Measurements from ENCODE around the gene BHLHE40.

The BHLHE40 gene

DNA sequence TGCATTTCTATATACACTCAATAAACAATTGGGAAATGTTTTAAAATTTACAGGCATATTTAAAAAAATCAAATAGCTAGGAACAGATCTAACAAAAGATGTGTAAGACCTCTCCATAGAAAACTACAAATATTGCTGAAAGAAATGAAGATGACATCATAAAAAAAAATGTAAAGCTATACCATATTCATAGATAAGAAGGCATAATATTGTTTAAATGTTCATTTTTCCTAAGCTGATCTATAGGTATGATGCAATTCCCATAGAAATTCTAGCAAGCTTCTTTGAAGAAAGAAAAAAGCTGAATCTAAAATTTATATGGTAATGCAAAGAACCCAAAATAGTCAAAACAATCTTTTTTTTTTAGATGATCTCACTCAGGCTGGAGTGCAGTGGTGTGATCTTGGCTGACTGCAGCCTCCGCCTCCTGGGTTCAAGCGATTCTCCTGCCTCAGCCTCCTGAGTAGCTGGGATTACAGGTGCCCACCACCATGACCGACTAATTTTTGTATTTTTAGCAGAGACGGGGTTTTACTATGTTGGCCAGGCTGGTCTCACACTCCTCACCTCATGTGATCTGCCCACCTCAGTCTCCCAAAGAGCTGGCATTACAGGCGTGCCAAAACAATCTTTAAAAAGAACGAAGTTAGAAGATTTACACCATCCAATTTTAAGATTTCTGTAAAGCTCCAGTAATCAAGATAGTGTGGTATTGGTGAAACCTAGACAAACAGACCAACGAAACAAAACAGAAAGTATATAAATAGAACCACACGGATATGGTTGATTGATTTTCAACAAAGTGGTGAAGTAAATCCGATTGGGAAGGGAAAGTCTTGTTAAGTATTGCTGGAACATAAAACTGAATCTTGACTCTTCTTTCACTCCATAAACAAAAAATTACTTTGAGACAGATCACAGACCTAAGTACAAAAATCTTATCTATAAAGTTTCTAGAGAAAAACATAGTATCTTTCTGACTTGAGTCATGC is 6.3 kb upstream of the BHLHE40 start:
- H3K4me3 Mint-ChIP-seq: no peak overlapping the region
- peaks cover 47% of the 10 kb centered on the region for H3K36me3 Mint-ChIP-seq (ENCODE audit: low read depth)
- H3K27ac Mint-ChIP-seq: no peak overlapping the region
- peaks cover 41% of the 10 kb centered on the region for H3K4me1 Mint-ChIP-seq (ENCODE audit: low read depth)
- peaks cover 46% of the 10 kb centered on the region for H3K9me3 Mint-ChIP-seq
- H3K27me3 Mint-ChIP-seq (ENCODE audit: low read depth): no peaks in the 10 kb centered on the region
- no peak for DNase-seq (ENCODE audit: low spot score)

DNA sequence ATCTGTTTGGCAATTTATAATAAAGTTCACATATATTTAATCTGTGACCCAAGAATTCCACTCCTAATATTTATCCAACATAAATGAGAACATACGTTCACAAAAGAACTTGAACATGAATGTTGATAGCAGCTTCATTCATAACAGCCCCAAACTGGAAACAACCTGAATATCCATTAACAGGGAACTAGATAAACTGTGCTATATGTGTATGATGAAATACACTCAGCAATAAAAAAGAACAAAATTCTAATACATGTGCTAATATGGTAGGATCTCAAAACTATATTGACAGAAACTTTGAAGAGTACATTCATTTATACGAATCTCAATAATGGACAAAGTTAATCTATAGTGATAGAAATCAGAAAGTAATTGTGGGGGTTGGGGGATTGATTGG is 5.1 kb upstream of the BHLHE40 start:
- DNase-seq (ENCODE audit: low spot score): no peak
- Mint-ChIP-seq H3K36me3 (ENCODE audit: low read depth) (peaks cover 36% of the 10 kb centered on the region), H3K9me3 (peaks cover 34% of the 10 kb centered on the region), H3K4me1 (ENCODE audit: low read depth) (peaks cover 37% of the 10 kb centered on the region), H3K27ac (no peak overlapping the region), H3K4me3 (no peak overlapping the region), H3K27me3 (ENCODE audit: low read depth) (no peaks in the 10 kb centered on the region)

DNA sequence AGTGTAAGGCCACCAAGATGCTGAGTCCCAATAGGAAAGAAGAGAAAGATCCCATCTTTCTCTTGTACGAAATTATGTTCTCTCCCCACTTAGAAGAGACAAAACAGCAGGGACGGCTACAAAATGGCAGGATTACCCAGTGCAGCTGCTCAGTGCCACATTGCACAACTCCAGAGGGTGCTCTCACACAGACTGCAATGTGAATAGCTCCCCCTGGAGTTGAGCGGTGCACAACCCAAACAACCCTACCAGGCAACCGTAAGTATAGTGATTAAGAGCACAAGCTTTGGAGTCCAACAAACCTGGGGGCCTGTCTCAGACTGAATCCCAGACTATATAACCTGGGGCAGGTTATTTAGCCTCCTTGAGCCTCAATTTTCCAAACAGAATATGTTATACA is 3.1 kb upstream of the BHLHE40 start:
- Mint-ChIP-seq H3K4me3 (peak overlapping the region; percentile 97), H3K27me3 (ENCODE audit: low read depth) (no peaks in the 10 kb centered on the region), H3K9me3 (peaks cover 17% of the 10 kb centered on the region), H3K36me3 (ENCODE audit: low read depth) (peaks cover 32% of the 10 kb centered on the region), H3K4me1 (ENCODE audit: low read depth) (peaks cover 37% of the 10 kb centered on the region), H3K27ac (peak overlapping the region; percentile 96)
- peak; percentile 54 for DNase-seq (ENCODE audit: low spot score)

DNA sequence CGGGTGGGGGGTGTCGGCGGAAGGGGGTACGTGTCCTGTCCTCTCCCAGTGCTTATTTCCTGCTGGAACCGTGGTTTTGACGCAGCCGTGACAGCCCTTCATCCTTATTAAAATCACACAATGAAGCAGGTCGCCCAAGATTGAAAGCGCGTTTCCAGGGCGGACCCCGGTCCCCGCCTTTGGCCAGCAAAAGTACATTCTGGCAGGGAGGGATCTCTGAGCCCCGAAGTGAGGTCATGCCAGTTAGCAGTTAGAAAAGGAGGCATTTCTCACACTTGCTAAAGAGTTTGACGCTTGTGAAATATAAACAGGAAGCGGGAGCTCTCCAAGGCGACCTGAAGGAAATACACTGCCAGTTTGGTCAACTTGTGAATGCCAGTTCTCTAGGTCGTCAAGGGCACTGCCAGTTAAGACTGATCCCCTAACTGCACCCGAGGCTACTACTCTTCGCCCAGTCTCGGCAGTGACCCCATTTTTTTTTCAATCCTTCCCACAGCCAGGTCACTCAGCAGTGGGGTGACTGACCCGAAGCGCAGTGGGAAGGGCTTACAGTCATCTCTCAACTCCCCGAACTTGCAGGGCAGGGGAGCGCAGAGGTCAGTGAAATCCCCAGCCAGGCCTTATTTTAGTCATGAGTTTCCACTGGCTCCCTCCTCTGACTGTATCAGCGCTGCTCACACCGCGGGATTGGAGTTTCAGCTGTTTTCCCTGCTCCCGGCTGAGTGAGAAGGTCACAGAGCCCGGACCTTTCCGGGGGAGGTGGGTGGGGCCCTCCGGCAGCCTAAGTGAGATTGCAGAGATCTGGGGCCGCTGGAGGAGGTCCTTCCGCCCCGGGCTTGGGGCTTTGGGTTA is 2.0 kb upstream of the BHLHE40 start:
- DNase-seq (ENCODE audit: low spot score): peak; percentile 92
- Mint-ChIP-seq H3K9me3 (peaks cover 13% of the 10 kb centered on the region), H3K36me3 (ENCODE audit: low read depth) (peaks cover 37% of the 10 kb centered on the region), H3K4me3 (peak overlapping the region; percentile 97), H3K27ac (peak overlapping the region; percentile 96), H3K27me3 (ENCODE audit: low read depth) (no peaks in the 10 kb centered on the region), H3K4me1 (ENCODE audit: low read depth) (peaks cover 41% of the 10 kb centered on the region)

DNA sequence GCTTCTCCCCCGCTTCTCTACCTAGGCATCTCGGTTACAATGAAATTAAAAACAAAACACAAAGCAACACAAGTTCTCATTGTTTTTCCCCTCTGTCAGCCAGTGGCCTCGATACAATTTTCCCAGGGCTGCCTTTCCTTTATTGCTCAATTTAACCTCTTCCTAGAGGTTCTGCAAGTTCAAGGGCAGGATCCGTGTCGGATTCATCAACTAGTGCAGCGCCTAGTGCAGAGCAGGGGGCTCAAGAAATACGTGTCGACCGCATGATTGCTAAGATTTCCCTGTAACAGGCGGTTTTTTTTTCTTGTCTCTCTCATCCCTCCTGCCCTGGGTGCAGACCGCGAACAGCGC is 1.4 kb upstream of the BHLHE40 start:
- Mint-ChIP-seq H3K9me3 (peaks cover 8% of the 10 kb centered on the region), H3K27ac (peak overlapping the region; percentile 96), H3K4me1 (ENCODE audit: low read depth) (peaks cover 43% of the 10 kb centered on the region), H3K27me3 (ENCODE audit: low read depth) (no peaks in the 10 kb centered on the region), H3K36me3 (ENCODE audit: low read depth) (peaks cover 39% of the 10 kb centered on the region), H3K4me3 (peak overlapping the region; percentile 97)
- no peak for DNase-seq (ENCODE audit: low spot score)

DNA sequence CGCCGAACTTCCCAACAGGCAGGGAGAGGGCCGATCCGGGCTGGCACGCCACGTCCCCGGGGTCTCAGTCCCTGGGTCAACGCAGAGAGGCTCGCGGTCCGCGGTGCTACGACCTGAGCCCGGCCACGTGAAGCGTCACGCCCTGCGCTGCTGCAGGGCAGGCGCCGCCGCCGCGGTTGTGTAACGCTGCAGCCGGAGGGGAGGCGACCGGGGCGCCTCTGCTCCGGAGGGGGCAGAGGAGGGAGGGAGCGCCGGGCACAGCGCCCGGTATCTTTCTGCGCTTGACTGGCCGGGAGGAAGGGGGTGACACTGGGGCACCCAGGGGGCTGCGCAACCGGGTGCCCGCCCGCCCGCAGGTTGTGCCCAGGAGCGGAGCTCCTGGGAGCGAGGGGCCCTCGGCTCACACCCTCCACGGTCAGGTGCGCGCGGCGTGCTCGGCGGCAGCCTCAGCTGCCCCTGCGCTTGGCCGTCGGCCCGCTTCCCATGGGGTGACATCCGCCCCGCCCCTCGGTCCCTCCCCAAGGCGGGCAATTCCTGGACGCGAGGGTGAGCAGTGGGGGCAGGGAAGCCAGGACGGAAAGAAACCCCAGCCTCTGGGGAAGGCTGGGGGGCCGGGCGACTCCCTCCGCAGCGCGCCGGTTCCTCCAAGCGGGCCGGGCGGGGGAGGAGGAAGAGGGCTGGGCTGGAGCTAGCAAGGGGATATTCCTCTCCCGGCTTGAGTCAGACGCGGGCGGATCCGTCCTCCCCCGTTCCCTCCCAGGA is 852 bp upstream of the BHLHE40 start:
- Mint-ChIP-seq H3K27me3 (ENCODE audit: low read depth) (no peaks in the 10 kb centered on the region), H3K9me3 (peaks cover 3% of the 10 kb centered on the region), H3K4me1 (ENCODE audit: low read depth) (peaks cover 39% of the 10 kb centered on the region)

DNA sequence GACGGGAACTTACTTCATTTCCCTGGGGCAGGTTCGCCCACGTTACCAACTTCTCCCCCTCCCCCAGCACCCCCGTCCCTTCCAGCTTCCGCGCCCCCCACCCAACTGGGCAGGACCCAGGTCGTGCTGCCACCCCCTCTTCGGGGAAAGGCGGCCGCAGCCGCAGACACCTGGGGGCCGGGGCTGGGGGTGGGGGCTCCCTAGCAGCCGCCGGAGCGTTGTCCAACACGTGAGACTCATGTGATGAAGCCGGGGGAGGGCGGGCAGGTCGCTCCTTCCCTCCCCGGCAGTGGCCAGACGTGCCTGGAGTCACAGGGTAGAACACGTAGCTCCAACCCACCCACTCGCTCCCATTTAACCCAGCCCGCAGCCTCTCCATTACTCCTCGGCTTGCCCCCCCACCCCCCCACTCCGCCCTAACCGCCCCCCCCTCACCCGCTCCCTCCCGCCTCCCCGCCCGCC is 240 bp upstream of the BHLHE40 start:
- peak overlapping the region; percentile 97 for H3K4me3 Mint-ChIP-seq
- no peaks in the 10 kb centered on the region for H3K9me3 Mint-ChIP-seq
- peak overlapping the region; percentile 97 for H3K27ac Mint-ChIP-seq
- H3K27me3 Mint-ChIP-seq (ENCODE audit: low read depth): no peaks in the 10 kb centered on the region
- DNase-seq (ENCODE audit: low spot score): peak; percentile 98
- H3K4me1 Mint-ChIP-seq (ENCODE audit: low read depth): peaks cover 41% of the 10 kb centered on the region
- H3K36me3 Mint-ChIP-seq (ENCODE audit: low read depth): peaks cover 43% of the 10 kb centered on the region

More for the DNA sequence above, 852 bp upstream of the BHLHE40 start:
- peak; percentile 97 for DNase-seq (ENCODE audit: low spot score)
- peak overlapping the region; percentile 97 for H3K27ac Mint-ChIP-seq
- peak overlapping the region; percentile 97 for H3K4me3 Mint-ChIP-seq
- peaks cover 39% of the 10 kb centered on the region for H3K36me3 Mint-ChIP-seq (ENCODE audit: low read depth)

DNA sequence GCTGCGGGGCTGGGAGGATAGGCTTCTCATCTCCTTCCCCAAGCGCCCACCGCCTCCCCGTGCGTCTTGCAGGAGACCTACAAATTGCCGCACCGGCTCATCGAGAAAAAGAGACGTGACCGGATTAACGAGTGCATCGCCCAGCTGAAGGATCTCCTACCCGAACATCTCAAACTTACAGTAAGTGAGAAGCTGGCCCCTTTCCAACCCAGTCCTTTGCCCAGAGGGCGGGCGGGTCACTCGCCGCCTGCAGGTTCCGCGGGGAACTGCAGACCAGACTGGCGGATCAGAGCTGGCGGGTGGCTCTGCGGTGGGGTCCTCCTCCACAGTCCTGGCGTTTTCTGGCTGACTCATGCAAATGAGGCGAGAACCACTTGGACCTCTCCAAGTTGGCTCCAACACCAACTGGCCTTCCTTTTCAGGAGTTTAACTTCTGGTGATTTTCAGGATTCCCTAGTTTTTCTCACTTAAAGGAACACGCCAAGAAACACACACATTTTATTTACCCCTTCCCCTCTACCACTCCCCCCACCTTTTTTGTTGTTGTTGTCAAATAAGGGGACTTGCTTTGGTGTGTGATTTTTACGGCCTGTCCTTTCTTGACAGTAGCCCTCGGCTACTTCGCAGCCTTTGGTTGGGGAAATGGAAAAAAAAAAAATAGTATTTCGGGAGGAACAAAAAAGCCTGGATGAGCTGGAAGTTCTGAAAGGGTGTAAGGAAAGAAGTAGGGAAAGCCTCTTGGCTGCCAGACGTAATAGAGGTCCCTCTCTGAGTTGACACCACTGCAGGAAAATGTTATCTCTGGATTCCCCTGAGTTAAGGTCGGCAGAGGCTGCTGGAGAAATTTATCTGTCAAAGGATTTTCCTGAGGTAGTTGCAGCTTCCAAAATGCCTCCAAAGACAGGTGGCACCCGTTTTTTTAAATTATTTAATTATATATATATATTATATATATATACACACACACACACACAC is 1.3 kb downstream of the BHLHE40 start:
- peak; percentile 92 for DNase-seq (ENCODE audit: low spot score)
- H3K36me3 Mint-ChIP-seq (ENCODE audit: low read depth): peaks cover 56% of the 10 kb centered on the region
- no peaks in the 10 kb centered on the region for H3K9me3 Mint-ChIP-seq
- H3K4me1 Mint-ChIP-seq (ENCODE audit: low read depth): peaks cover 47% of the 10 kb centered on the region
- H3K27ac Mint-ChIP-seq: peak overlapping the region; percentile 97
- H3K4me3 Mint-ChIP-seq: peak overlapping the region; percentile 97
- H3K27me3 Mint-ChIP-seq (ENCODE audit: low read depth): no peaks in the 10 kb centered on the region

DNA sequence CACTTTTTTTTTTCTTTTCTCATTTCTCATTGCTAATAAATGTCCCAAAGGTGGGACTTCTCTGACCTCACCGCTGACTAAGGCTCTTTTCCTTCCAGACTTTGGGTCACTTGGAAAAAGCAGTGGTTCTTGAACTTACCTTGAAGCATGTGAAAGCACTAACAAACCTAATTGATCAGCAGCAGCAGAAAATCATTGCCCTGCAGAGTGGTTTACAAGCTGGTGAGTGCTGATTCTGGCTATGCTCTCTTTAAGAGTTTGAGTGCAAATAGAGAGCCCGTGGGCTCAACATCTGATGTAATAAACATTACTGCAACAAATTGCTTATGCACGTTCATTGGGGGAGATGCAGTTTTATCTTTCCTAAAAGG is 2.0 kb downstream of the BHLHE40 start:
- Mint-ChIP-seq H3K4me3 (peak overlapping the region; percentile 97), H3K27me3 (ENCODE audit: low read depth) (no peaks in the 10 kb centered on the region), H3K27ac (peak overlapping the region; percentile 73), H3K9me3 (no peaks in the 10 kb centered on the region), H3K36me3 (ENCODE audit: low read depth) (peaks cover 63% of the 10 kb centered on the region), H3K4me1 (ENCODE audit: low read depth) (peaks cover 47% of the 10 kb centered on the region)
- DNase-seq (ENCODE audit: low spot score): no peak

DNA sequence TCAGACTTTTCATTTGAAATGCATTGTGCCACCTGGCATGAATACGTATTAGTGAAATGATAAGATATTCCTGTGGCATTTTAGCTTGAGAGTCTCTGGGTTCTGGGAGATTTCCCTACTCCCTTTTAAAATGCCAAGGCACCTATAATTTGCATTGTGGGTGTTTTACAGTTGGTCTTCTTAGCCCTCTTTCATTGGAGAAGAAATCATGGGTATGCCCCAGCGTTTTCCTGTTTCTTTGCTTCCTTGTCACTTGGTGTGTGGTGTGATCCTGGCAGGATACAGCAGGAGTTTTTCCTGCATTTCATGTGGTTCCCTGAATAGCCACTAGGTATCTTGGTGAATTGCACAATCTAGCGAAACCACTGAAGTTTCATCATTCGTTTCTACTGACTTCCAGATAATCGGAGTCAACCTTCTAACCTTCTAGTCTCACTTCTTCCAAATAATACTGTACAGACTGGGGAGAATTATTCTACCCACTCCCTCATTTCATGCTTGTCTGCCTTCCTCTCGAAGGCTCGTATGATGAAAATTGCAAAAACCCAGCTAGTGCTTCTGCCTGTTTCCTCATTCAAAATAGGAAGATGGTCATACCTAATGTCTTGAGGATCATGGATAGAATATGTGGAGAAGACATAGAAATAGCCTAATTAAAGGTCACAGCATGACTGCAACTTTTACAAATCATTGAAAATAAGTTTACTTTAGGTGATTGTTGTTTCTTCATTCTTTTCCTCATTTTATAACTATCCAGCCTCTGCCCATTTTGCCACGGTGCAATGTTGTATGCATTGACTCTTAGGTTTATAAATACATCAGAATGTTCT is 2.6 kb downstream of the BHLHE40 start:
- no peak for DNase-seq (ENCODE audit: low spot score)
- H3K4me3 Mint-ChIP-seq: peak overlapping the region; percentile 97
- H3K4me1 Mint-ChIP-seq (ENCODE audit: low read depth): peaks cover 45% of the 10 kb centered on the region
- peaks cover 66% of the 10 kb centered on the region for H3K36me3 Mint-ChIP-seq (ENCODE audit: low read depth)
- H3K27me3 Mint-ChIP-seq (ENCODE audit: low read depth): no peaks in the 10 kb centered on the region
- H3K27ac Mint-ChIP-seq: peak overlapping the region; percentile 78
- H3K9me3 Mint-ChIP-seq: no peaks in the 10 kb centered on the region

DNA sequence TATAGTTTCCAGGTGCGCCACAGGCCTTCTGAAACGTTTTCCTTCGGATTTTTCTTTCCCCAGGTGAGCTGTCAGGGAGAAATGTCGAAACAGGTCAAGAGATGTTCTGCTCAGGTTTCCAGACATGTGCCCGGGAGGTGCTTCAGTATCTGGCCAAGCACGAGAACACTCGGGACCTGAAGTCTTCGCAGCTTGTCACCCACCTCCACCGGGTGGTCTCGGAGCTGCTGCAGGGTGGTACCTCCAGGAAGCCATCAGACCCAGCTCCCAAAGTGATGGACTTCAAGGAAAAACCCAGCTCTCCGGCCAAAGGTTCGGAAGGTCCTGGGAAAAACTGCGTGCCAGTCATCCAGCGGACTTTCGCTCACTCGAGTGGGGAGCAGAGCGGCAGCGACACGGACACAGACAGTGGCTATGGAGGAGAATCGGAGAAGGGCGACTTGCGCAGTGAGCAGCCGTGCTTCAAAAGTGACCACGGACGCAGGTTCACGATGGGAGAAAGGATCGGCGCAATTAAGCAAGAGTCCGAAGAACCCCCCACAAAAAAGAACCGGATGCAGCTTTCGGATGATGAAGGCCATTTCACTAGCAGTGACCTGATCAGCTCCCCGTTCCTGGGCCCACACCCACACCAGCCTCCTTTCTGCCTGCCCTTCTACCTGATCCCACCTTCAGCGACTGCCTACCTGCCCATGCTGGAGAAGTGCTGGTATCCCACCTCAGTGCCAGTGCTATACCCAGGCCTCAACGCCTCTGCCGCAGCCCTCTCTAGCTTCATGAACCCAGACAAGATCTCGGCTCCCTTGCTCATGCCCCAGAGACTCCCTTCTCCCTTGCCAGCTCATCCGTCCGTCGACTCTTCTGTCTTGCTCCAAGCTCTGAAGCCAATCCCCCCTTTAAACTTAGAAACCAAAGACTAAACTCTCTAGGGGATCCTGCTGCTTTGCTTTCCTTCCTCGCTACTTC is 3.8 kb downstream of the BHLHE40 start:
- H3K9me3 Mint-ChIP-seq: no peaks in the 10 kb centered on the region

More for the DNA sequence above, 3.8 kb downstream of the BHLHE40 start:
- Mint-ChIP-seq H3K36me3 (ENCODE audit: low read depth) (peaks cover 66% of the 10 kb centered on the region), H3K4me3 (peak overlapping the region; percentile 97), H3K27me3 (ENCODE audit: low read depth) (no peaks in the 10 kb centered on the region), H3K4me1 (ENCODE audit: low read depth) (peaks cover 46% of the 10 kb centered on the region), H3K27ac (peak overlapping the region; percentile 82)
- no peak for DNase-seq (ENCODE audit: low spot score)

Measured in T-helper 2 cell treated with Interferon-gamma antibody and Interleukin-4, amounts not matched to agents 5 μg/mL and 100 μg/mL, for 36 hours (primary cell).